Endothelial cell (in vitro differentiated cells): ENCODE measurements around the gene AKAP12. TPM values are rescaled to one million over a fixed set of nuclear protein-coding genes. Genes with fewer than 3 reads are reported as not detected.

Experiments used
- DNase-seq: peaks from one replicate; pipeline ENCODE4 v3.0.0; 2021; ENCODE audit warnings: low spot score
- H3K27ac Mint-ChIP-seq: one replicate; pipeline ENCODE4 v1.8.0; 2021; ENCODE audit warnings: mixed read lengths, inconsistent platforms; ENCODE audit not compliant: unreplicated experiment
- H3K27me3 Mint-ChIP-seq: one replicate; pipeline ENCODE4 v1.8.0; 2021; ENCODE audit warnings: mild to moderate bottlenecking, moderate library complexity, mixed read lengths, inconsistent platforms; ENCODE audit not compliant: unreplicated experiment
- H3K36me3 Mint-ChIP-seq: one replicate; pipeline ENCODE4 v1.8.0; 2021; ENCODE audit warnings: mild to moderate bottlenecking, low read depth, mixed read lengths, inconsistent platforms; ENCODE audit not compliant: unreplicated experiment
- H3K4me1 Mint-ChIP-seq: one replicate; pipeline ENCODE4 v1.8.0; 2021; ENCODE audit warnings: mild to moderate bottlenecking, mixed read lengths, inconsistent platforms; ENCODE audit not compliant: unreplicated experiment
- H3K4me3 Mint-ChIP-seq: one replicate; pipeline ENCODE4 v1.8.0; 2021; ENCODE audit warnings: mild to moderate bottlenecking, mixed read lengths, inconsistent platforms; ENCODE audit not compliant: unreplicated experiment
- H3K9me3 Mint-ChIP-seq: one replicate; pipeline ENCODE4 v1.8.0; 2021; ENCODE audit warnings: mixed read lengths, inconsistent platforms; ENCODE audit not compliant: unreplicated experiment
- CTCF ChIP-seq: fragments of 200-600 bp; sonication (generic); IDR thresholded peaks from one replicate; pipeline ENCODE4 v1.5.0; 2021; ENCODE audit warnings: antibody characterized with exemption; ENCODE audit not compliant: unreplicated experiment
- total RNA-seq: library from RNA; stranded (reverse); fragmentation: NEBNext Ultra II Directional; extraction: Animal tissue kit (Norgen Biotek cat#: 25700); gene quantifications from one replicate; pipeline ENCODE4 v1.2.1, GENCODE V29; 2021; ENCODE audit not compliant: unreplicated experiment

The AKAP12 gene
- total RNA-seq, 1 donor from 2014 or later, result 70.1 TPM

DNA sequence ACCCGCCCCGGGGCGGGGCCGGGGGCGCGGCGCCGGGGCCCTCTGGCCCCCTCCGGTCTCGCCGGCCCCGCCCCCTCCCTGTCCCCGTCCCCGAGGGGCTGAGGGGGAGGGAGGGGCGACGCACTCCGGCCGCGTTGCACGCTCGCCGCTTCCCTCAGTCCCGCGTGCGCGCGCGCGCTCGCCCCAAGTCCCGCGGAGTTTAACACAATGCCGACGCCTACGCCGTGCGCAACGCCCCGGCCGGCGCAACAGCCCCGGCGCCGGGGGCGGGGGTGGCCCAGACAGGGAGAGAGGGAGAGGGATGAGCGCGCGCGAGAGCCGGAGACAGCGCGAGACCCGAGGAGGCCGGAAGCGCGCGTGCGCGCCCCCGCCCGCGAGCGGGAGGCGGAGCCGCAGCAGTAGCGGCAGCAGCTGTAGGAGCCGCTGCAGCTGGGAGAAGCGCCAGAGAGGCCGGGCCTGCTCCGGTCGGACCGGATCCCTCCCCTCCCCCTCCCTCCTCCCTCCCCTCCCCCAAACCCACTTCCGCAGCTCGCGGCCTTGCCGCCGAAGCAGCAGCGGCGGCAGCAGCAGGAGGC lies 150.6 kb downstream of the AKAP12 start:
- Mint-ChIP-seq H3K4me3 (peak overlapping the region; percentile 56), H3K27me3 (peaks cover 17% of the 10 kb centered on the region), H3K4me1 (peaks cover 29% of the 10 kb centered on the region), H3K9me3 (no peaks in the 10 kb centered on the region), H3K27ac (no peak overlapping the region), H3K36me3 (peaks cover 13% of the 10 kb centered on the region)
- TF ChIP-seq CTCF, result no peak
- DNase-seq, result peak; percentile 98

DNA sequence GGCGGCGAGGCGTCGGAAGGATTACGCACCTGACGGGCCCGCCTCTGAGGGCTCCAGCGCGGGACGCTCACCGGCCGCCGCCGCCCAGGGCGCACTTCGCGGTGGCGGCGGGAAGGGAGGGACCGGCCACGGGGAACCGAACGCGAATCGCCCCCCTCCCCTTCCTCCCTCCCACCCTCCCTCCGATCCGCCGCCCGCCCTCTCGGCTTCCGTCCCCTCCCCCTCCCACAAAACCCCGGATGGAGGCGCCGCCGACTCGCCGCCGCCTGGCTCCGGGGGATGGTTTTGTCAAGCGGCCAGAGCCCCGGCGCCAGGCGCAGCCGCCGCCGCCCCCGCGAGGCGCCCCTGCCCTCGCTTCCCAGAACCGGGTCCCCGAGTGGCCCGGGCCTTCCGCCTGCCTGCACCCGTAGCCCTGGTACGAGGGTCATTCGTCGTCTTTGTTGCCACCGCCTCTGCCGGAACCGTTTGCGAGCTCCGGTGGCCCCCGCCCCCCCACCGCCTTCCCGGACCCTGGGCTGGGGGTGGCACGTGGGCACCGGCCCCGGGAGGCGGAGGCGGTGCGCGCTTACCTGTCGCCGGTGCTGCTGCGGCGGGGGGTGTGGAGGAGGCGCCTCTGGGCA lies 151.2 kb downstream of the AKAP12 start:
- H3K36me3 Mint-ChIP-seq, result peaks cover 13% of the 10 kb centered on the region
- no peak overlapping the region for H3K4me3 Mint-ChIP-seq
- peak; percentile 79 for DNase-seq
- H3K9me3 Mint-ChIP-seq, result no peaks in the 10 kb centered on the region
- peaks cover 19% of the 10 kb centered on the region for H3K27me3 Mint-ChIP-seq
- no peak overlapping the region for H3K27ac Mint-ChIP-seq
- H3K4me1 Mint-ChIP-seq, result peaks cover 30% of the 10 kb centered on the region
- no peak for TF ChIP-seq CTCF

DNA sequence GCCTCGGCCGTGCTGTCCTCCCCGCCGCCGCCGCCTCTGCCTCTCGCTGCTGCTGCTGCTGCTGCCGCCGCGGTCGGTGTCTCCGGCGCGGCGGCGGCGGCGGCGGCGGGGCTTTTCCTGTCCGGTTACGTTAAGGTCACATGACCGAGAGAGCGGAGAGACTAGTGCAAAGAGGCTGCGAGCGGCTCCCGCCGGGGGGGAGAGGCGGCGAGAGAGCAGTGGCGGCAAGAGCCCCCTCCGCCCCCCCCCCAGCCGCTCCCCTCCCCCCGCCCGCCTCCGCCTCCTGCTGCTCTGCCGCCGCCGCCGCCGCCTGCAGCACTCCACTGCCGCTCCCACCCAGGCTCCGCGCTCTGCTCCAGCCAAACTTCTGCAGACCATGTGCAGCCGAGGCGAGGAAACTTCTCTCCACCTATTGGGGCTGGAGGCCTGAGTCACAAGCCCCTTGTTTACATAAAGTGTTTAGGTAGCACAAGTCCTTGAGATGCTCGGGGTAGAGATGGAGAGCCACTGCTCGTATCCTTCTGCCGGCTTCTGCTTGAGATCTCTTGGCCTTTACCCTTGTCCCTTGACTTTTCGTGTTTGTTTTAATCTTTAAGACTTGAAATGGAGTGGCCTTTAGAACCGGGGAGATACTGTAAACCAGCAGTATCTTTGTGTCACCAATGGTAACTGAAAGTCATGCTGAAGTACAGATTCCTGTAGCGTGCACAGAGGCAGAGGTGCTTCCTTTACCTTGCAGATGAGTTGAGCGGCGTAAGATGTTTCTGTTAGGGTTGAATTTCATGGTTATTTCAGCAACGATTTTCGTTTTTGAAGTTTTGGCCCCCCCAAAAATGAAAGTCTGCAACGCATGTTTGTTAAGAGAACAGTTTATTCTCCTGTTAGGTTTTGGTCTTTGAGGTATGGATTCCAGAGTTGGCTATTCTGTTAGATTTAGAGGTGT lies 152.0 kb downstream of the AKAP12 start, which contains the start of gene ZBTB2:
ZBTB2 (minus strand) TSS at position 89 of the 943 bp plus-strand sequence. CDS start 17,922 bp downstream, outside the sequence.
- Mint-ChIP-seq H3K27me3 (peaks cover 21% of the 10 kb centered on the region), H3K4me3 (peak within 1 kb of the TSS; percentile 94), H3K9me3 (no peaks in the 10 kb centered on the region), H3K36me3 (peaks cover 13% of the 10 kb centered on the region), H3K27ac (peak within 1 kb of the TSS; percentile 85), H3K4me1 (peaks cover 30% of the 10 kb centered on the region)
- DNase-seq, result peak; percentile 60
- no peak for TF ChIP-seq CTCF

DNA sequence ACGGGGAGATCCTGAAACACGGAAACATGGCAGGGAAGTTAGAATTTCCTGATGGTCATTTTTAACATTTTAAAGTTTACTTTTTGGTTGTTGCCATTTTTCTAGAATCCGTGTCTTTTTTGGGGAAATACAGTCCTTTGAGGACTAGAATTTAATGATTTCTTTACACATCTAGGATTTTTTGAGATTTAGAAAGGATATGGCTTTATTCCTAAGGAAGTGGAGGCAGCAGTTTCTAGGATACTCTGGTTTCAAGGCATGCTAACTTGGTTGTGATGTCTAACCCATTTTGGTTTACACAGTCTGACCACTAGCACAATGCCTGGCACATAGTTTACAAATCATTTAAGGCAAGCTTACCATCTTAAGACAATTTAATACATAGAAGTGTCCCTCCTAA lies 152.7 kb downstream of the AKAP12 start:
- peaks cover 30% of the 10 kb centered on the region for H3K4me1 Mint-ChIP-seq
- peaks cover 21% of the 10 kb centered on the region for H3K27me3 Mint-ChIP-seq
- peaks cover 16% of the 10 kb centered on the region for H3K36me3 Mint-ChIP-seq
- TF ChIP-seq CTCF, result no peak
- H3K27ac Mint-ChIP-seq, result peak overlapping the region; percentile 85
- DNase-seq, result no peak
- H3K4me3 Mint-ChIP-seq, result peak overlapping the region; percentile 94
- no peaks in the 10 kb centered on the region for H3K9me3 Mint-ChIP-seq
